GM23338 (cell line): ENCODE measurements around the gene MCU. TPM values are rescaled to one million over a fixed set of nuclear protein-coding genes. Genes with fewer than 3 reads are reported as not detected.

Experiments used
- ATAC-seq: fragments of 200-7000 bp; cut with Tn5 transposase; 3 replicates; pipeline ENCODE4 v1.9.1; 2020
- DNase-seq: peaks from one replicate; pipeline ENCODE4 v3.0.0-alpha.2; 2015; ENCODE audit warnings: low spot score
- H2AFZ ChIP-seq: fragments of 200-600 bp; sonication (generic); 2 replicates; pipeline ENCODE4 v1.8.0; 2016; ENCODE audit warnings: antibody characterized with exemption, mild to moderate bottlenecking, moderate library complexity
- H3F3A ChIP-seq: fragments of 200-600 bp; sonication (generic); replicated peaks from 2 replicates; pipeline ENCODE4 v1.8.0; 2017; ENCODE audit warnings: antibody characterized with exemption, mixed run types, low read depth
- H3K27ac ChIP-seq: fragments of 200-600 bp; sonication (generic); 2 replicates; pipeline ENCODE4 v1.6.1; 2016; ENCODE audit warnings: low read depth
- H3K27me3 ChIP-seq: fragments of 200-600 bp; sonication (generic); 2 replicates; pipeline ENCODE4 v1.8.0; 2016; ENCODE audit warnings: mild to moderate bottlenecking, mixed run types, moderate library complexity; ENCODE audit not compliant: insufficient read depth
- H3K36me3 ChIP-seq: fragments of 200-600 bp; sonication (generic); 2 replicates; pipeline ENCODE4 v1.8.0; 2016; ENCODE audit warnings: mild to moderate bottlenecking; ENCODE audit not compliant: insufficient read depth
- H3K4me1 ChIP-seq: fragments of 200-600 bp; sonication (generic); 2 replicates; pipeline ENCODE4 v1.8.0; 2016; ENCODE audit warnings: mild to moderate bottlenecking, moderate library complexity; ENCODE audit not compliant: insufficient read depth
- H3K4me2 ChIP-seq: fragments of 200-600 bp; sonication (generic); 2 replicates; pipeline ENCODE4 v1.7.1; 2017; ENCODE audit warnings: mixed run types
- H3K4me3 ChIP-seq: fragments of 200-600 bp; sonication (generic); 2 replicates; pipeline ENCODE4 v1.6.1; 2016; ENCODE audit warnings: mixed run types
- H3K79me2 ChIP-seq: fragments of 200-600 bp; sonication (generic); replicated peaks from 2 replicates; pipeline ENCODE4 v1.8.0; 2017; ENCODE audit warnings: mild to moderate bottlenecking; ENCODE audit not compliant: insufficient read depth
- H3K9me2 ChIP-seq: fragments of 200-600 bp; sonication (generic); 2 replicates; pipeline ENCODE4 v1.8.0; 2017; ENCODE audit not compliant: insufficient read depth
- H4K20me1 ChIP-seq: fragments of 200-600 bp; sonication (generic); replicated peaks from 2 replicates; pipeline ENCODE4 v1.8.0; 2017; ENCODE audit warnings: mild to moderate bottlenecking; ENCODE audit not compliant: insufficient read depth
- H3K27ac Mint-ChIP-seq: 2 replicates; pipeline ENCODE4 v1.8.0; 2020; ENCODE audit warnings: inconsistent platforms, mild to moderate bottlenecking, moderate library complexity, mixed read lengths
- H3K27me3 Mint-ChIP-seq: 3 replicates; pipeline ENCODE4 v1.8.0; 2022; ENCODE audit warnings: low read depth, mild to moderate bottlenecking, moderate library complexity, mixed read lengths, inconsistent platforms; ENCODE audit not compliant: insufficient read depth, poor library complexity
- H3K36me3 Mint-ChIP-seq: 3 replicates; pipeline ENCODE4 v1.8.0; 2021; ENCODE audit warnings: low read depth, mild to moderate bottlenecking, inconsistent platforms, moderate library complexity, mixed read lengths
- H3K4me1 Mint-ChIP-seq: 3 replicates; pipeline ENCODE4 v1.8.0; 2020; ENCODE audit warnings: mild to moderate bottlenecking, inconsistent platforms, mixed read lengths
- H3K4me3 Mint-ChIP-seq: 3 replicates; pipeline ENCODE4 v1.8.0; 2021; ENCODE audit warnings: moderate library complexity, mild to moderate bottlenecking, inconsistent platforms, mixed read lengths
- H3K9me3 Mint-ChIP-seq: 3 replicates; pipeline ENCODE4 v1.8.0; 2020; ENCODE audit warnings: moderate library complexity, mild to moderate bottlenecking, inconsistent platforms, mixed read lengths
- CREB1 ChIP-seq: fragments of 250-450 bp; sonication (Bioruptor Pico); IDR thresholded peaks from 2 replicates; pipeline ENCODE4 v1.5.0; 2020; ENCODE audit warnings: low read depth, mild to moderate bottlenecking, moderate library complexity
- EZH2 ChIP-seq: fragments of 200-600 bp; sonication (generic); IDR thresholded peaks from one replicate; pipeline ENCODE4 v1.8.0; 2017; ENCODE audit warnings: antibody characterized with exemption, mild to moderate bottlenecking, low read depth; ENCODE audit not compliant: unreplicated experiment
- EZH2phosphoT487 ChIP-seq: fragments of 200-600 bp; sonication (generic); IDR thresholded peaks from one replicate; pipeline ENCODE4 v1.8.1; 2018; ENCODE audit warnings: antibody characterized with exemption; ENCODE audit not compliant: unreplicated experiment
- JUNB ChIP-seq: IDR thresholded peaks from one replicate; pipeline ENCODE4 v1.6.1; 2016; ENCODE audit warnings: antibody characterized with exemption; ENCODE audit not compliant: unreplicated experiment
- NANOG ChIP-seq: IDR thresholded peaks from 2 replicates; pipeline ENCODE4 v1.6.1; 2016; ENCODE audit warnings: antibody characterized with exemption, borderline replicate concordance
- POLR2AphosphoS5 ChIP-seq: IDR thresholded peaks from 2 replicates; pipeline ENCODE4 v1.6.1; 2016; ENCODE audit warnings: antibody characterized with exemption, low read depth
- REST ChIP-seq: IDR thresholded peaks from one replicate; pipeline ENCODE4 v1.6.1; 2018; ENCODE audit warnings: antibody characterized with exemption; ENCODE audit not compliant: unreplicated experiment
- STAT1 ChIP-seq: IDR thresholded peaks from one replicate; pipeline ENCODE4 v1.6.1; 2016; ENCODE audit warnings: antibody characterized with exemption; ENCODE audit not compliant: unreplicated experiment
- ZNF114 ChIP-seq: fragments of 250-450 bp; sonication (Bioruptor Pico); IDR thresholded peaks from 2 replicates; pipeline ENCODE4 v1.5.0; 2020; ENCODE audit warnings: mild to moderate bottlenecking, moderate library complexity
- ZNF331 ChIP-seq: fragments of 250-450 bp; sonication (Bioruptor Pico); IDR thresholded peaks from 2 replicates; pipeline ENCODE4 v1.5.0; 2020; ENCODE audit warnings: low read depth, mild to moderate bottlenecking, moderate library complexity
- polyA plus RNA-seq: library from polyadenylated mRNA; unstranded; fragments of >200 nt; fragmentation: Nextera tagmentation; extraction: Ambion mirVana; gene quantifications from 2 replicates; pipeline ENCODE4 v1.2.1, GENCODE V29; 2016
- total RNA-seq: library from RNA; depleted of rRNA; stranded (reverse); fragments of >200 nt; shearing (Covaris generic); gene quantifications from 2 replicates; pipeline ENCODE4 v1.2.3, GENCODE V29; 2014
- TF ChIP-seq, protein P1 (sequence below): fragments of 250-450 bp; sonication (Bioruptor Pico); IDR thresholded peaks from 2 replicates; pipeline ENCODE4 v1.5.0; 2020; ENCODE audit warnings: mild to moderate bottlenecking, moderate library complexity
- TF ChIP-seq, protein P2 (sequence below), 2 experiments: fragments of 200-600 bp in 1 of 2; sonication (generic) in 1 of 2; conservative IDR thresholded peaks; 2 replicates each; pipeline versions ENCODE4 v1.5.1 to v1.6.1; 2016 to 2017; ENCODE audit warnings: antibody characterized with exemption in 2 of 2, low read depth in 2 of 2, mild to moderate bottlenecking in 2 of 2, moderate library complexity in 1 of 2
- TF ChIP-seq, protein P3 (sequence below): IDR thresholded peaks from 2 replicates; pipeline ENCODE4 v1.6.1; 2016; ENCODE audit warnings: antibody characterized with exemption

MCU gene
- total and polyA plus RNA-seq, 2 experiments from 2014 or later = 41.8 to 68.2 TPM

DNA sequence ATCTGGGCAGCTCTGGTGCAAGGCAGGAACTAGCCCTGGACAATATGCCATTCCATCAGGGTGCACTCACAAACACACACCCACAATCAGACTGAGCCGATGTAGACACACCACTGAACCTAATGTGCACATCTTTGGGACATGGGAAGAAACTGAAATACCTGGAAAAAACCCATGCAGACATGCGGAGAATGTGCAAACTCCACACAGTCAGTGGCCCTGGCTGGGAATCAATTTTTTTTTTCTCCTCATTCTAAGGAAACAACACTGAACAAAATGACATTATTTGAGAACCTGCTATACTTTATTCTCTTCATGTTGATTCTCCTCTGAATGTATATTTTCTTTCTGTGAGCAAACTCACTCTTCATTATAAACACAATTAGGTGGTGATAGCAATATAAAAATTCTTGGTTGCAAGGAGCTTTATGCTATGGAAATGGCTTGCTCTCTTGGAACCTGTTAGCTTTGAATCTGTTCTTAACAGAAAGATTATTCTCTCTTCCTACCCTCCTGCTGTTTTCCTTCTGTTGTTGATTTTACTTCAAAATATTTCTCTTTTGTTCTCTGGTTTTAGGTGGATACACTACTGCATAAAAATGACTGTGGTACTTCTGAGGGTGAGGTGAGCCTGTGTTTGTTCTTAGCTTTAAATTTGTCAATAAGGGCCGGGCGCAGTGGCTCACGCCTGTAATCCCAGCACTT lies 33.1 kb upstream of the MCU start:
- Mint-ChIP-seq H3K36me3 (no peaks in the 10 kb centered on the region), H3K4me3 (no peak overlapping the region), H3K27ac (no peak overlapping the region; the same call in 1 of the 2 replicates), H3K4me1 (peaks cover 5% of the 10 kb centered on the region; the same call in 2 of the 3 replicates), H3K9me3 (no peaks in the 10 kb centered on the region), H3K27me3 (peaks cover 3% of the 10 kb centered on the region)
- Histone ChIP-seq H3K79me2 (no peaks in the 10 kb centered on the region), H4K20me1 (no peaks in the 10 kb centered on the region), H3K27ac (no peak overlapping the region), H3K4me1 (peaks cover 11% of the 10 kb centered on the region; the same call in 1 of the 2 replicates), H3K4me2 (no peak overlapping the region), H3F3A (0 out of 2 replicates have a peak, but pooled peaks cover 5% of the 10 kb centered on the region), H2AFZ (peak overlapping the region; percentile 81), H3K9me2 (no peaks in the 10 kb centered on the region), H3K36me3 (no peaks in the 10 kb centered on the region), H3K27me3 (no peaks in the 10 kb centered on the region), H3K4me3 (no peak overlapping the region)
- ATAC-seq (no peak), DNase-seq (no peak)
- TF ChIP-seq NANOG (no peak), ZNF331 (no peak), CREB1 (CRISPR knock-in tag) (no peak), ZNF114 (no peak), STAT1 (no peak), POLR2AphosphoS5 (no peak), REST (no peak), JUNB (no peak), EZH2phosphoT487 (no peak), EZH2 (no peak)
- TF ChIP-seq, protein P1, sequence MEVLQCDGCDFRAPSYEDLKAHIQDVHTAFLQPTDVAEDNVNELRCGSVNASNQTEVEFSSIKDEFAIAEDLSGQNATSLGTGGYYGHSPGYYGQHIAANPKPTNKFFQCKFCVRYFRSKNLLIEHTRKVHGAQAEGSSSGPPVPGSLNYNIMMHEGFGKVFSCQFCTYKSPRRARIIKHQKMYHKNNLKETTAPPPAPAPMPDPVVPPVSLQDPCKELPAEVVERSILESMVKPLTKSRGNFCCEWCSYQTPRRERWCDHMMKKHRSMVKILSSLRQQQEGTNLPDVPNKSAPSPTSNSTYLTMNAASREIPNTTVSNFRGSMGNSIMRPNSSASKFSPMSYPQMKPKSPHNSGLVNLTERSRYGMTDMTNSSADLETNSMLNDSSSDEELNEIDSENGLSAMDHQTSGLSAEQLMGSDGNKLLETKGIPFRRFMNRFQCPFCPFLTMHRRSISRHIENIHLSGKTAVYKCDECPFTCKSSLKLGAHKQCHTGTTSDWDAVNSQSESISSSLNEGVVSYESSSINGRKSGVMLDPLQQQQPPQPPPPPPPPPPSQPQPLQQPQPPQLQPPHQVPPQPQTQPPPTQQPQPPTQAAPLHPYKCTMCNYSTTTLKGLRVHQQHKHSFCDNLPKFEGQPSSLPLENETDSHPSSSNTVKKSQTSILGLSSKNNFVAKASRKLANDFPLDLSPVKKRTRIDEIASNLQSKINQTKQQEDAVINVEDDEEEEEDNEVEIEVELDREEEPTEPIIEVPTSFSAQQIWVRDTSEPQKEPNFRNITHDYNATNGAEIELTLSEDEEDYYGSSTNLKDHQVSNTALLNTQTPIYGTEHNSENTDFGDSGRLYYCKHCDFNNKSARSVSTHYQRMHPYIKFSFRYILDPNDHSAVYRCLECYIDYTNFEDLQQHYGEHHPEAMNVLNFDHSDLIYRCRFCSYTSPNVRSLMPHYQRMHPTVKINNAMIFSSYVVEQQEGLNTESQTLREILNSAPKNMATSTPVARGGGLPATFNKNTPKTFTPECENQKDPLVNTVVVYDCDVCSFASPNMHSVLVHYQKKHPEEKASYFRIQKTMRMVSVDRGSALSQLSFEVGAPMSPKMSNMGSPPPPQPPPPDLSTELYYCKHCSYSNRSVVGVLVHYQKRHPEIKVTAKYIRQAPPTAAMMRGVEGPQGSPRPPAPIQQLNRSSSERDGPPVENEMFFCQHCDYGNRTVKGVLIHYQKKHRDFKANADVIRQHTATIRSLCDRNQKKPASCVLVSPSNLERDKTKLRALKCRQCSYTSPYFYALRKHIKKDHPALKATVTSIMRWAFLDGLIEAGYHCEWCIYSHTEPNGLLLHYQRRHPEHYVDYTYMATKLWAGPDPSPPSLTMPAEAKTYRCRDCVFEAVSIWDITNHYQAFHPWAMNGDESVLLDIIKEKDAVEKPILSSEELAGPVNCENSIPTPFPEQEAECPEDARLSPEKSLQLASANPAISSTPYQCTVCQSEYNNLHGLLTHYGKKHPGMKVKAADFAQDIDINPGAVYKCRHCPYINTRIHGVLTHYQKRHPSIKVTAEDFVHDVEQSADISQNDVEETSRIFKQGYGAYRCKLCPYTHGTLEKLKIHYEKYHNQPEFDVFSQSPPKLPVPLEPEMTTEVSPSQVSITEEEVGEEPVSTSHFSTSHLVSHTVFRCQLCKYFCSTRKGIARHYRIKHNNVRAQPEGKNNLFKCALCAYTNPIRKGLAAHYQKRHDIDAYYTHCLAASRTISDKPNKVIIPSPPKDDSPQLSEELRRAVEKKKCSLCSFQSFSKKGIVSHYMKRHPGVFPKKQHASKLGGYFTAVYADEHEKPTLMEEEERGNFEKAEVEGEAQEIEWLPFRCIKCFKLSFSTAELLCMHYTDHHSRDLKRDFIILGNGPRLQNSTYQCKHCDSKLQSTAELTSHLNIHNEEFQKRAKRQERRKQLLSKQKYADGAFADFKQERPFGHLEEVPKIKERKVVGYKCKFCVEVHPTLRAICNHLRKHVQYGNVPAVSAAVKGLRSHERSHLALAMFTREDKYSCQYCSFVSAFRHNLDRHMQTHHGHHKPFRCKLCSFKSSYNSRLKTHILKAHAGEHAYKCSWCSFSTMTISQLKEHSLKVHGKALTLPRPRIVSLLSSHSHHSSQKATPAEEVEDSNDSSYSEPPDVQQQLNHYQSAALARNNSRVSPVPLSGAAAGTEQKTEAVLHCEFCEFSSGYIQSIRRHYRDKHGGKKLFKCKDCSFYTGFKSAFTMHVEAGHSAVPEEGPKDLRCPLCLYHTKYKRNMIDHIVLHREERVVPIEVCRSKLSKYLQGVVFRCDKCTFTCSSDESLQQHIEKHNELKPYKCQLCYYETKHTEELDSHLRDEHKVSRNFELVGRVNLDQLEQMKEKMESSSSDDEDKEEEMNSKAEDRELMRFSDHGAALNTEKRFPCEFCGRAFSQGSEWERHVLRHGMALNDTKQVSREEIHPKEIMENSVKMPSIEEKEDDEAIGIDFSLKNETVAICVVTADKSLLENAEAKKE (CRISPR knock-in tag) = no peak
- TF ChIP-seq, protein P2, sequence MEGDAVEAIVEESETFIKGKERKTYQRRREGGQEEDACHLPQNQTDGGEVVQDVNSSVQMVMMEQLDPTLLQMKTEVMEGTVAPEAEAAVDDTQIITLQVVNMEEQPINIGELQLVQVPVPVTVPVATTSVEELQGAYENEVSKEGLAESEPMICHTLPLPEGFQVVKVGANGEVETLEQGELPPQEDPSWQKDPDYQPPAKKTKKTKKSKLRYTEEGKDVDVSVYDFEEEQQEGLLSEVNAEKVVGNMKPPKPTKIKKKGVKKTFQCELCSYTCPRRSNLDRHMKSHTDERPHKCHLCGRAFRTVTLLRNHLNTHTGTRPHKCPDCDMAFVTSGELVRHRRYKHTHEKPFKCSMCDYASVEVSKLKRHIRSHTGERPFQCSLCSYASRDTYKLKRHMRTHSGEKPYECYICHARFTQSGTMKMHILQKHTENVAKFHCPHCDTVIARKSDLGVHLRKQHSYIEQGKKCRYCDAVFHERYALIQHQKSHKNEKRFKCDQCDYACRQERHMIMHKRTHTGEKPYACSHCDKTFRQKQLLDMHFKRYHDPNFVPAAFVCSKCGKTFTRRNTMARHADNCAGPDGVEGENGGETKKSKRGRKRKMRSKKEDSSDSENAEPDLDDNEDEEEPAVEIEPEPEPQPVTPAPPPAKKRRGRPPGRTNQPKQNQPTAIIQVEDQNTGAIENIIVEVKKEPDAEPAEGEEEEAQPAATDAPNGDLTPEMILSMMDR (conservative IDR thresholded peaks at IDR 0.05; ENCODE audit: low read depth in 2 of 2) = no peak
- TF ChIP-seq, protein P3, sequence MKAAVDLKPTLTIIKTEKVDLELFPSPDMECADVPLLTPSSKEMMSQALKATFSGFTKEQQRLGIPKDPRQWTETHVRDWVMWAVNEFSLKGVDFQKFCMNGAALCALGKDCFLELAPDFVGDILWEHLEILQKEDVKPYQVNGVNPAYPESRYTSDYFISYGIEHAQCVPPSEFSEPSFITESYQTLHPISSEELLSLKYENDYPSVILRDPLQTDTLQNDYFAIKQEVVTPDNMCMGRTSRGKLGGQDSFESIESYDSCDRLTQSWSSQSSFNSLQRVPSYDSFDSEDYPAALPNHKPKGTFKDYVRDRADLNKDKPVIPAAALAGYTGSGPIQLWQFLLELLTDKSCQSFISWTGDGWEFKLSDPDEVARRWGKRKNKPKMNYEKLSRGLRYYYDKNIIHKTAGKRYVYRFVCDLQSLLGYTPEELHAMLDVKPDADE = no peak
